WTC11 (cell line): ENCODE data around the gene PTPRK. TPM values are rescaled to one million over a fixed set of nuclear protein-coding genes. Genes with fewer than 3 reads are reported as not detected.
A peak's percentile ranks its signal among the peaks of the same experiment; 100 is the strongest.

Experiments
- ATAC-seq: fragments of 200-7000 bp; cut with Tn5 transposase; 2 replicates; pipeline ENCODE4 v1.10.0; 2021; ENCODE audit warnings: mild to moderate bottlenecking, moderate library complexity
- CTCF ChIA-PET: fragments of 300-600 bp; sonication (Branson Sonifier 250); formaldehyde crosslinking; loops from one replicate; lab custom pipeline; 2021; ENCODE audit warnings: antibody characterized with exemption; lab: Charles Lee
- POLR2A ChIA-PET: fragments of 350-600 bp; sonication (Branson Sonifier 250); formaldehyde crosslinking; loops from one replicate; lab custom pipeline; 2021; ENCODE audit warnings: antibody characterized with exemption; lab: Charles Lee
- DNase-seq: peaks from one replicate; pipeline ENCODE4 v3.0.0; 2021; ENCODE audit warnings: low spot score
- H3K27ac Mint-ChIP-seq: 2 replicates; pipeline ENCODE4 v1.8.0; 2021; ENCODE audit warnings: mixed read lengths
- H3K27me3 Mint-ChIP-seq: 2 replicates; pipeline ENCODE4 v1.8.0; 2021; ENCODE audit warnings: low read depth, mild to moderate bottlenecking, moderate library complexity, mixed read lengths
- H3K36me3 Mint-ChIP-seq: 2 replicates; pipeline ENCODE4 v1.8.0; 2021; ENCODE audit warnings: mixed read lengths
- H3K4me1 Mint-ChIP-seq: 2 replicates; pipeline ENCODE4 v1.8.0; 2022; ENCODE audit warnings: mixed read lengths
- H3K4me3 Mint-ChIP-seq: 2 replicates; pipeline ENCODE4 v1.8.0; 2021; ENCODE audit warnings: mild to moderate bottlenecking, moderate library complexity, mixed read lengths
- H3K9me3 Mint-ChIP-seq: 2 replicates; pipeline ENCODE4 v1.8.0; 2021; ENCODE audit warnings: mixed read lengths
- ATF1 ChIP-seq: sonication (generic); formaldehyde crosslinking; IDR thresholded peaks from 2 replicates; pipeline ENCODE4 v1.8.1; 2023; ENCODE audit warnings: mild to moderate bottlenecking, moderate library complexity, missing genetic modification reagents
- CREM ChIP-seq: sonication (generic); formaldehyde crosslinking; IDR thresholded peaks from 2 replicates; pipeline ENCODE4 v1.8.1; 2022; ENCODE audit warnings: mild to moderate bottlenecking, missing genetic modification reagents, moderate library complexity
- ELF4 ChIP-seq: sonication (generic); formaldehyde crosslinking; IDR thresholded peaks from 2 replicates; pipeline ENCODE4 v1.8.1; 2022; ENCODE audit warnings: low read depth, mild to moderate bottlenecking, moderate library complexity, missing genetic modification reagents
- GRHL2 ChIP-seq: fragments of 250-450 bp; sonication (Bioruptor Pico); IDR thresholded peaks from 2 replicates; pipeline ENCODE4 v1.8.0; 2022; ENCODE audit warnings: mild to moderate bottlenecking, moderate library complexity; ENCODE audit not compliant: insufficient replicate concordance, severe bottlenecking
- KAT7 ChIP-seq: sonication (generic); formaldehyde crosslinking; IDR thresholded peaks from 2 replicates; pipeline ENCODE4 v1.8.1; 2023; ENCODE audit warnings: missing genetic modification reagents, mild to moderate bottlenecking, borderline replicate concordance
- NR1H2 ChIP-seq: sonication (generic); formaldehyde crosslinking; IDR thresholded peaks from 2 replicates; pipeline ENCODE4 v1.9.0; 2021; ENCODE audit warnings: mild to moderate bottlenecking, moderate library complexity, missing genetic modification reagents
- NR3C1 ChIP-seq: sonication (generic); formaldehyde crosslinking; conservative IDR thresholded peaks from 2 replicates; pipeline ENCODE4 v1.8.1; 2023; ENCODE audit warnings: low read depth, mild to moderate bottlenecking, missing genetic modification reagents
- OVOL2 ChIP-seq: fragments of 250-450 bp; sonication (Bioruptor Pico); IDR thresholded peaks from 2 replicates; pipeline ENCODE4 v1.9.0; 2021; ENCODE audit warnings: mild to moderate bottlenecking, borderline replicate concordance
- RORB ChIP-seq: fragments of 250-450 bp; sonication (Bioruptor Pico); IDR thresholded peaks from 2 replicates; pipeline ENCODE4 v1.9.0; 2021; ENCODE audit warnings: mild to moderate bottlenecking
- SMAD3 ChIP-seq: sonication (generic); formaldehyde crosslinking; IDR thresholded peaks from 2 replicates; pipeline ENCODE4 v1.8.0; 2022; ENCODE audit warnings: missing genetic modification reagents, mild to moderate bottlenecking, borderline replicate concordance
- TEAD1 ChIP-seq: sonication (generic); formaldehyde crosslinking; IDR thresholded peaks from 2 replicates; pipeline ENCODE4 v1.8.0; 2022; ENCODE audit warnings: mild to moderate bottlenecking, missing genetic modification reagents
- ZBTB21 ChIP-seq: sonication (generic); formaldehyde crosslinking; IDR thresholded peaks from 2 replicates; pipeline ENCODE4 v1.8.1; 2023; ENCODE audit warnings: mild to moderate bottlenecking, missing genetic modification reagents, borderline replicate concordance
- ZNF232 ChIP-seq: sonication (generic); formaldehyde crosslinking; IDR thresholded peaks from 2 replicates; pipeline ENCODE4 v1.8.0; 2022; ENCODE audit warnings: mild to moderate bottlenecking, missing genetic modification reagents
- ZNF263 ChIP-seq: sonication (generic); formaldehyde crosslinking; IDR thresholded peaks from 2 replicates; pipeline ENCODE4 v1.8.1; 2022; ENCODE audit warnings: low read depth, mild to moderate bottlenecking, moderate library complexity, missing genetic modification reagents
- total RNA-seq: library from RNA; stranded (reverse); gene quantifications from 3 replicates; pipeline ENCODE4 v1.2.3, GENCODE V29; 2021
- TF ChIP-seq, protein P1 (sequence below): sonication (generic); formaldehyde crosslinking; IDR thresholded peaks from 2 replicates; pipeline ENCODE4 v1.8.0; 2022; ENCODE audit warnings: mild to moderate bottlenecking, missing genetic modification reagents
- TF ChIP-seq, protein P2 (sequence below): fragments of 250-450 bp; sonication (Bioruptor Pico); IDR thresholded peaks from 2 replicates; pipeline ENCODE4 v1.9.0; 2021; ENCODE audit warnings: mild to moderate bottlenecking
- TF ChIP-seq, protein P3 (sequence below): sonication (generic); formaldehyde crosslinking; IDR thresholded peaks from 2 replicates; pipeline ENCODE4 v1.8.1; 2023; ENCODE audit warnings: mild to moderate bottlenecking, missing genetic modification reagents, borderline replicate concordance
- TF ChIP-seq, protein P4 (sequence below): sonication (generic); formaldehyde crosslinking; IDR thresholded peaks from 2 replicates; pipeline ENCODE4 v1.8.1; 2023; ENCODE audit warnings: mild to moderate bottlenecking, moderate library complexity, missing genetic modification reagents
- TF ChIP-seq, protein P5 (sequence below): sonication (generic); formaldehyde crosslinking; IDR thresholded peaks from 2 replicates; pipeline ENCODE4 v1.8.1; 2023; ENCODE audit warnings: mild to moderate bottlenecking, missing genetic modification reagents, moderate library complexity

The PTPRK gene
- total RNA-seq, 1 experiment from 2014 or later = 44.8 TPM

DNA sequence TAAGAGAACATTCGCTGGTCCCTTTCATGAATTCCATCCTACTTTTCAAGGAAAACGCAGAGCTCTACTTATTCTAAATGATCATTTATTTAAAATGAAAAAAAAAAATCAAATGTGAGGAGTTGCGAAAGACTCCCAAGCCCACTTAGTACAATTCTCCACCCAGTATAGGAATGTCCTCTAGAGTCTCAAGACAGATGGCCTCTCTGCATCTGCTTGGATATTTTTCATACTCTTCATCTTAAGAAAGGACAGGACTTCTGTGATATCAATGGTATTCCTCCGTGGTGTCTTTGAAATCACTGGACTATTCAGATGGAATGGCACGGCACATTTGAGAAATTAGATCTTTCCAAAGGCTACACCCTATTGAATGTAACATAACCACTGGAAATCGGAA is 107.1 kb downstream of the PTPRK start:
- Mint-ChIP-seq H3K9me3 (no peaks in the 10 kb centered on the region), H3K4me1 (peaks cover 23% of the 10 kb centered on the region), H3K27ac (0 out of 2 replicates have a peak overlapping the region, but pooled peaks have one; percentile 34), H3K36me3 (no peaks in the 10 kb centered on the region), H3K27me3 (no peaks in the 10 kb centered on the region), H3K4me3 (no peak overlapping the region)
- TF ChIP-seq OVOL2 (CRISPR knock-in tag) = no peak
- ChIA-PET POLR2A (no interaction called here), CTCF (interaction anchor here (0.6 kb wide), 1 partner anchor 897 kb away, joined by 4 read pairs; no protein-coding TSS in a partner anchor)
- DNase-seq (no peak), ATAC-seq (no peak)

DNA sequence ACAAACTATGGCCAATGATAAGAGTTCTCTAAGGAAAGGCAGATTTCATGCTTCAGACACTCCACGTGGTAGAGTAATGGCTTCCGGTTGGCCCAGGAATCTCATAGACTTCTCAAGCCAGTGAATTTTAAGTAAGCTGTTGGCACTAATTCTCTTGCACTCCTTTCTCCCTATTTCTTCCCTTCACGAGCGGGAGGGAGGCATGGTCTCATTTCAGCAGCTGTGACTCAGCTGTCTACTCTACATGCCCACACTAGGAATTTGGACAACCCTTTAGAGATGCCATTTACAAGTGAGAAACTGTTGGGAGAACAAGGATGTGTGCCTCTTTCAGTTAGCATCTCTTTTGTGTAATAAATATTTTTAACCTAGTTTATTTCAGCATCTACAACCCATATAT is 107.7 kb downstream of the PTPRK start:
- no peak overlapping the region for H3K4me3 Mint-ChIP-seq
- DNase-seq (no peak), ATAC-seq (no peak)
- TF ChIP-seq, protein P1, sequence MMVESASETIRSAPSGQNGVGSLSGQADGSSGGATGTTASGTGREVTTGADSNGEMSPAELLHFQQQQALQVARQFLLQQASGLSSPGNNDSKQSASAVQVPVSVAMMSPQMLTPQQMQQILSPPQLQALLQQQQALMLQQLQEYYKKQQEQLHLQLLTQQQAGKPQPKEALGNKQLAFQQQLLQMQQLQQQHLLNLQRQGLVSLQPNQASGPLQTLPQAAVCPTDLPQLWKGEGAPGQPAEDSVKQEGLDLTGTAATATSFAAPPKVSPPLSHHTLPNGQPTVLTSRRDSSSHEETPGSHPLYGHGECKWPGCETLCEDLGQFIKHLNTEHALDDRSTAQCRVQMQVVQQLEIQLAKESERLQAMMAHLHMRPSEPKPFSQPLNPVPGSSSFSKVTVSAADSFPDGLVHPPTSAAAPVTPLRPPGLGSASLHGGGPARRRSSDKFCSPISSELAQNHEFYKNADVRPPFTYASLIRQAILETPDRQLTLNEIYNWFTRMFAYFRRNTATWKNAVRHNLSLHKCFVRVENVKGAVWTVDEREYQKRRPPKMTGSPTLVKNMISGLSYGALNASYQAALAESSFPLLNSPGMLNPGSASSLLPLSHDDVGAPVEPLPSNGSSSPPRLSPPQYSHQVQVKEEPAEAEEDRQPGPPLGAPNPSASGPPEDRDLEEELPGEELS = no peak
- H3K27me3 Mint-ChIP-seq = no peaks in the 10 kb centered on the region
- H3K9me3 Mint-ChIP-seq = no peaks in the 10 kb centered on the region
- H3K27ac Mint-ChIP-seq = no peak overlapping the region; the same call in 1 of the 2 replicates
- H3K36me3 Mint-ChIP-seq = no peaks in the 10 kb centered on the region
- ChIA-PET CTCF (no interaction called here), POLR2A (no interaction called here)
- peaks cover 23% of the 10 kb centered on the region for H3K4me1 Mint-ChIP-seq

DNA sequence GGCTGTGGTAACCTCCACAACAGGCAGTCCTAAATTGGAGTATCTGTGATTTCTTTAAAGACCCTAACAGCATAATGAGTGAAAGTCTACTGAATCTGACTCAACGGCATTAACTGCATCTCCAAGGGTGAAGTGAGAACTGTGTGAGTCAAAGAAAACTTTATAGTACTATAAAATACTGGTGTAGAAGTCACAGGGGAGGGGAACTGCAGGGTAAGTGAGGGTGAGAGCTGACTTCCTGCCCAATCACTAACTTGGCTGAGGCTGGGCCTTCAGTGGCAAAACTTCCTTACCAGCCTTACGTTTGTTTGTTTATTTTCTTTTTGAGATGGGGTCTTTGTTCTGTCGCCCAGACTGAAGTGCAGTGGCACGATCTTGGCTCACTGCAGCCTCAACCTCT is 109.8 kb downstream of the PTPRK start:
- H3K36me3 Mint-ChIP-seq = no peaks in the 10 kb centered on the region
- no peak for TF ChIP-seq ZBTB21 (CRISPR knock-in tag)
- TF ChIP-seq TEAD1 (CRISPR knock-in tag) = no peak
- TF ChIP-seq, protein P2, sequence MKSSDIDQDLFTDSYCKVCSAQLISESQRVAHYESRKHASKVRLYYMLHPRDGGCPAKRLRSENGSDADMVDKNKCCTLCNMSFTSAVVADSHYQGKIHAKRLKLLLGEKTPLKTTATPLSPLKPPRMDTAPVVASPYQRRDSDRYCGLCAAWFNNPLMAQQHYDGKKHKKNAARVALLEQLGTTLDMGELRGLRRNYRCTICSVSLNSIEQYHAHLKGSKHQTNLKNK (CRISPR knock-in tag) = no peak
- TF ChIP-seq ZNF232 (CRISPR knock-in tag) = no peak
- DNase-seq (no peak), ATAC-seq (no peak; the same call in 1 of the 2 replicates)
- H3K27ac Mint-ChIP-seq = no peak overlapping the region
- no peaks in the 10 kb centered on the region for H3K27me3 Mint-ChIP-seq
- peaks cover 24% of the 10 kb centered on the region for H3K4me1 Mint-ChIP-seq
- ChIA-PET CTCF (no interaction called here), POLR2A (no interaction called here)
- no peaks in the 10 kb centered on the region for H3K9me3 Mint-ChIP-seq
- H3K4me3 Mint-ChIP-seq = no peak overlapping the region

DNA sequence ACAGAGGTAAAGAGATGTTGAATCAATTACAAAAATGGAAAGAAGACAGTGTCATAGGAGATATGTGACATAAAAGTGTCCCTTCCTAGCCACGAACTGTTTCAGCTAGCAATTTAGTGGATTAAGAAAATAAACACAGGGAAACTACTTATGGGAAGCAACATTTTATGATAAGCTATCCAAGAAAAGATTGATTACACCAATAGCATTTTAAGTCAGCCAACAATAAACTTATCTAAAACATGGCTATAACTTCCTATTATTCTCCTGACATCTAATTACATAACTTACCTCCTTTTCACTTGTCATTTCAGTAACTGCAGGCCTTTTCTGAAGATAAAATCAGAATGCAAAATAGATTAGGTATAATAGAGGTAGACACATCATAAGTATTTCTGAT is 111.4 kb downstream of the PTPRK start:
- peaks cover 26% of the 10 kb centered on the region for H3K4me1 Mint-ChIP-seq
- no peak overlapping the region for H3K27ac Mint-ChIP-seq
- TF ChIP-seq SMAD3 = no peak
- TF ChIP-seq, protein P3, sequence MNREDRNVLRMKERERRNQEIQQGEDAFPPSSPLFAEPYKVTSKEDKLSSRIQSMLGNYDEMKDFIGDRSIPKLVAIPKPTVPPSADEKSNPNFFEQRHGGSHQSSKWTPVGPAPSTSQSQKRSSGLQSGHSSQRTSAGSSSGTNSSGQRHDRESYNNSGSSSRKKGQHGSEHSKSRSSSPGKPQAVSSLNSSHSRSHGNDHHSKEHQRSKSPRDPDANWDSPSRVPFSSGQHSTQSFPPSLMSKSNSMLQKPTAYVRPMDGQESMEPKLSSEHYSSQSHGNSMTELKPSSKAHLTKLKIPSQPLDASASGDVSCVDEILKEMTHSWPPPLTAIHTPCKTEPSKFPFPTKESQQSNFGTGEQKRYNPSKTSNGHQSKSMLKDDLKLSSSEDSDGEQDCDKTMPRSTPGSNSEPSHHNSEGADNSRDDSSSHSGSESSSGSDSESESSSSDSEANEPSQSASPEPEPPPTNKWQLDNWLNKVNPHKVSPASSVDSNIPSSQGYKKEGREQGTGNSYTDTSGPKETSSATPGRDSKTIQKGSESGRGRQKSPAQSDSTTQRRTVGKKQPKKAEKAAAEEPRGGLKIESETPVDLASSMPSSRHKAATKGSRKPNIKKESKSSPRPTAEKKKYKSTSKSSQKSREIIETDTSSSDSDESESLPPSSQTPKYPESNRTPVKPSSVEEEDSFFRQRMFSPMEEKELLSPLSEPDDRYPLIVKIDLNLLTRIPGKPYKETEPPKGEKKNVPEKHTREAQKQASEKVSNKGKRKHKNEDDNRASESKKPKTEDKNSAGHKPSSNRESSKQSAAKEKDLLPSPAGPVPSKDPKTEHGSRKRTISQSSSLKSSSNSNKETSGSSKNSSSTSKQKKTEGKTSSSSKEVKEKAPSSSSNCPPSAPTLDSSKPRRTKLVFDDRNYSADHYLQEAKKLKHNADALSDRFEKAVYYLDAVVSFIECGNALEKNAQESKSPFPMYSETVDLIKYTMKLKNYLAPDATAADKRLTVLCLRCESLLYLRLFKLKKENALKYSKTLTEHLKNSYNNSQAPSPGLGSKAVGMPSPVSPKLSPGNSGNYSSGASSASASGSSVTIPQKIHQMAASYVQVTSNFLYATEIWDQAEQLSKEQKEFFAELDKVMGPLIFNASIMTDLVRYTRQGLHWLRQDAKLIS (CRISPR knock-in tag) = no peak
- no peak for TF ChIP-seq ELF4 (CRISPR knock-in tag)
- no peak for TF ChIP-seq NR3C1 (CRISPR knock-in tag)
- TF ChIP-seq, all 79 proteins: peak for 0
- DNase-seq = no peak
- H3K36me3 Mint-ChIP-seq = no peaks in the 10 kb centered on the region
- no peaks in the 10 kb centered on the region for H3K27me3 Mint-ChIP-seq
- POLR2A ChIA-PET = no interaction called here
- CTCF ChIA-PET = no interaction called here
- H3K4me3 Mint-ChIP-seq = no peak overlapping the region
- ATAC-seq = no peak
- no peaks in the 10 kb centered on the region for H3K9me3 Mint-ChIP-seq

DNA sequence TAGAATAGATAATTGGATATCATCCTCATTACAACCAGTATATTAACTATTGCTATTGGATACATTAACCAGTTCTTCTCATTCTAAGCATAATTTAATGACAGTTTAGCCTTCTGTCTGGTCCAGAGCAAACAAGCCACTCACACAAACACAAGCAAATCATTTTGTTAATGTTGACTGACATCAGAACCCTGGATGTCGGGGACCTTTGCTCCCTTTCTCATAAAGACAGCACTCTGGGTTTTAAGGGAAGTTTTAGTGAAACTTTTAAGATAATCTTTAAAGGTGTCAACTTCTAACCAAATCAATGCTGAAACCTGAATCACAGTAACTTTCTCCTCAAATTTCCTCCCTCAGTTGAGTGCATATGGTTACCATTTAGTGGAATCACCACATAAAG is 113.9 kb downstream of the PTPRK start:
- DNase-seq (no peak), ATAC-seq (no peak)
- H3K4me3 Mint-ChIP-seq = no peak overlapping the region
- H3K4me1 Mint-ChIP-seq = peaks cover 16% of the 10 kb centered on the region
- no peaks in the 10 kb centered on the region for H3K36me3 Mint-ChIP-seq
- ChIA-PET POLR2A (no interaction called here), CTCF (no interaction called here)
- no peaks in the 10 kb centered on the region for H3K9me3 Mint-ChIP-seq
- H3K27ac Mint-ChIP-seq = no peak overlapping the region
- no peaks in the 10 kb centered on the region for H3K27me3 Mint-ChIP-seq
- TF ChIP-seq, protein P4, sequence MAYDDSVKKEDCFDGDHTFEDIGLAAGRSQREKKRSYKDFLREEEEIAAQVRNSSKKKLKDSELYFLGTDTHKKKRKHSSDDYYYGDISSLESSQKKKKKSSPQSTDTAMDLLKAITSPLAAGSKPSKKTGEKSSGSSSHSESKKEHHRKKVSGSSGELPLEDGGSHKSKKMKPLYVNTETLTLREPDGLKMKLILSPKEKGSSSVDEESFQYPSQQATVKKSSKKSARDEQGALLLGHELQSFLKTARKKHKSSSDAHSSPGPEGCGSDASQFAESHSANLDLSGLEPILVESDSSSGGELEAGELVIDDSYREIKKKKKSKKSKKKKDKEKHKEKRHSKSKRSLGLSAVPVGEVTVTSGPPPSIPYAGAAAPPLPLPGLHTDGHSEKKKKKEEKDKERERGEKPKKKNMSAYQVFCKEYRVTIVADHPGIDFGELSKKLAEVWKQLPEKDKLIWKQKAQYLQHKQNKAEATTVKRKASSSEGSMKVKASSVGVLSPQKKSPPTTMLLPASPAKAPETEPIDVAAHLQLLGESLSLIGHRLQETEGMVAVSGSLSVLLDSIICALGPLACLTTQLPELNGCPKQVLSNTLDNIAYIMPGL (CRISPR knock-in tag) = no peak
- TF ChIP-seq, protein P5, sequence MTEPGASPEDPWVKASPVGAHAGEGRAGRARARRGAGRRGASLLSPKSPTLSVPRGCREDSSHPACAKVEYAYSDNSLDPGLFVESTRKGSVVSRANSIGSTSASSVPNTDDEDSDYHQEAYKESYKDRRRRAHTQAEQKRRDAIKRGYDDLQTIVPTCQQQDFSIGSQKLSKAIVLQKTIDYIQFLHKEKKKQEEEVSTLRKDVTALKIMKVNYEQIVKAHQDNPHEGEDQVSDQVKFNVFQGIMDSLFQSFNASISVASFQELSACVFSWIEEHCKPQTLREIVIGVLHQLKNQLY (CRISPR knock-in tag) = no peak
- TF ChIP-seq NR1H2 (CRISPR knock-in tag) = no peak
- no peak for TF ChIP-seq ZNF263 (CRISPR knock-in tag)
- TF ChIP-seq GRHL2 (CRISPR knock-in tag) = no peak
- TF ChIP-seq RORB (CRISPR knock-in tag) = no peak
- no peak for TF ChIP-seq CREM
- no peak for TF ChIP-seq KAT7 (CRISPR knock-in tag)
- no peak for TF ChIP-seq ATF1
